Esophagus muscularis mucosa (tissue), 4 donors: Measurements from ENCODE around the gene CBFB. TPM values are rescaled to one million over a fixed set of nuclear protein-coding genes. Genes with fewer than 3 reads are reported as not detected.

Source experiments
- DNase-seq: peaks from one replicate; pipeline ENCODE4 v3.0.0-alpha.2; 2017; ENCODE audit errors: extremely low spot score
- H3K27ac ChIP-seq, 4 donors: fragments of 200-600 bp; sonication (generic); replicated peaks in 1 of 4; 1 replicate in 3 of 4; 2 replicates in 1 of 4; pipeline ENCODE4 v1.5.1; 2016 to 2019; ENCODE audit warnings: mild to moderate bottlenecking in 1 of 4
- H3K27me3 ChIP-seq, 4 donors: fragments of 200-600 bp; sonication (generic); one replicate each; pipeline versions ENCODE4 v1.5.1 to v1.6.0; 2016 to 2019
- H3K36me3 ChIP-seq, 4 donors: fragments of 200-600 bp; sonication (generic); one replicate each; pipeline ENCODE4 v1.5.1; 2016 to 2019
- H3K4me1 ChIP-seq, 4 donors: fragments of 200-600 bp; sonication (generic); one replicate each; pipeline ENCODE4 v1.5.1; 2016 to 2019
- H3K4me3 ChIP-seq, 4 donors: fragments of 200-600 bp; sonication (generic); 1 replicate in 2 of 4; 2 replicates in 2 of 4; pipeline ENCODE4 v1.5.1; 2016 to 2019; ENCODE audit warnings: mild to moderate bottlenecking in 4 of 4, moderate library complexity in 1 of 4
- H3K9me3 ChIP-seq, 4 donors: fragments of 200-600 bp; sonication (generic); 1 replicate in 3 of 4; 2 replicates in 1 of 4; pipeline ENCODE4 v1.5.1; 2016 to 2019
- EP300 ChIP-seq: sonication (generic); formaldehyde crosslinking; IDR thresholded peaks from one replicate; pipeline ENCODE4 v1.6.1; 2017; ENCODE audit warnings: antibody characterized with exemption
- POLR2A ChIP-seq: fragments of 450-650 bp; IDR thresholded peaks from one replicate; pipeline ENCODE4 v1.6.1; 2017; ENCODE audit warnings: antibody characterized with exemption, moderate library complexity, mild to moderate bottlenecking, low read depth
- POLR2AphosphoS5 ChIP-seq, 2 donors: sonication (generic); formaldehyde crosslinking; IDR thresholded peaks; one replicate each; pipeline ENCODE4 v1.6.1; 2017; ENCODE audit warnings: antibody characterized with exemption in 2 of 2
- WGBS: methylation state at CpG from one replicate; pipeline ENCODE4 v1.1.5; 2018; 5-methylcytosine and 5-hydroxymethylcytosine counted together
- intact Hi-C: fragments of 100-400 bp; cut with DNase I; formaldehyde crosslinking; loops from one replicate; pipeline ENCODE4 v1.15.1; 2023
- total RNA-seq, 4 donors: library from RNA; depleted of rRNA; stranded (reverse); fragments of >200 nt; gene quantifications; one replicate each; pipeline versions ENCODE4 v1.1.0 to v1.2.1, GENCODE V29; 2016
- TF ChIP-seq, protein P1 (sequence below), 3 experiments: fragments of 200-600 bp in 2 of 3; fragments of 450-650 bp in 1 of 3; sonication (generic) in 2 of 3; IDR thresholded peaks; one replicate each; pipeline ENCODE4 v1.5.1; 2017 to 2019; ENCODE audit warnings: antibody characterized with exemption in 3 of 3, mild to moderate bottlenecking in 2 of 3, moderate library complexity in 1 of 3

CBFB gene
- total RNA-seq, 4 donors from 2014 or later, result 20.6 to 39.8 (median 30.6) TPM

DNA sequence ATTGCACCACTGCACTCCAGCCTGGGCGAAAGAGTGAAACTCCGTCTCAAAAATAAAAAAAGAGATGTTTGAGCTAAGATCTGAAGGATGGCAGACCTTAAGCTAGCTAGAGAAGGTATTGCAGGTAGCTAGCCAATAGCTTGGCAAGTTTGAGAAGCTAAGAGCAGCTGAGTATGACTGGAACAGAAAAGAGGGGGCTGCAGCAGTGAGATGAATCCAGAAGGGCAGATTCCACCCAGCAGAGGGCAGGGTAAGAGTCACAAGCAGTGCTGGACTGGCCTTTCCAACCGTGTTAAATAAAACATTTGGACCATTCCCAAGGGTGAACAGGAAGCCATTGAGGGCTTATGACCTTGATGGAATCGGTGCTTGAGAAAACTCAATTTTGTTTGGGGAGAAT is 75.1 kb downstream of the CBFB start:
- Histone ChIP-seq H3K9me3 (no peaks in the 10 kb centered on the region), H3K4me1 (peaks cover 0 to 4% (median 3%) of the 10 kb centered on the region in 4 donors), H3K36me3 (peaks cover 0 to 25% (median 4%) of the 10 kb centered on the region in 4 donors), H3K4me3 (no peak overlapping the region), H3K27ac (no peak overlapping the region), H3K27me3 (no peaks in the 10 kb centered on the region)
- DNase-seq, result no peak
- WGBS, result 53% methylated on average over 4 of the region's 4 CpGs
- TF ChIP-seq, protein P1, sequence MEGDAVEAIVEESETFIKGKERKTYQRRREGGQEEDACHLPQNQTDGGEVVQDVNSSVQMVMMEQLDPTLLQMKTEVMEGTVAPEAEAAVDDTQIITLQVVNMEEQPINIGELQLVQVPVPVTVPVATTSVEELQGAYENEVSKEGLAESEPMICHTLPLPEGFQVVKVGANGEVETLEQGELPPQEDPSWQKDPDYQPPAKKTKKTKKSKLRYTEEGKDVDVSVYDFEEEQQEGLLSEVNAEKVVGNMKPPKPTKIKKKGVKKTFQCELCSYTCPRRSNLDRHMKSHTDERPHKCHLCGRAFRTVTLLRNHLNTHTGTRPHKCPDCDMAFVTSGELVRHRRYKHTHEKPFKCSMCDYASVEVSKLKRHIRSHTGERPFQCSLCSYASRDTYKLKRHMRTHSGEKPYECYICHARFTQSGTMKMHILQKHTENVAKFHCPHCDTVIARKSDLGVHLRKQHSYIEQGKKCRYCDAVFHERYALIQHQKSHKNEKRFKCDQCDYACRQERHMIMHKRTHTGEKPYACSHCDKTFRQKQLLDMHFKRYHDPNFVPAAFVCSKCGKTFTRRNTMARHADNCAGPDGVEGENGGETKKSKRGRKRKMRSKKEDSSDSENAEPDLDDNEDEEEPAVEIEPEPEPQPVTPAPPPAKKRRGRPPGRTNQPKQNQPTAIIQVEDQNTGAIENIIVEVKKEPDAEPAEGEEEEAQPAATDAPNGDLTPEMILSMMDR (IDR thresholded peaks at IDR 0.05), result peak in 1 of 3 experiments; percentile 25
- TF ChIP-seq POLR2AphosphoS5 (IDR thresholded peaks at IDR 0.05), result no peak
- no peak for TF ChIP-seq EP300
- TF ChIP-seq POLR2A, result no peak
- intact Hi-C loops, result no loop called here

- peaks cover 0 to 9% (median 7%) of the 10 kb centered on the region in 4 donors for H3K4me1 ChIP-seq
- H3K27ac ChIP-seq, result no peak overlapping the region
- no peaks in the 10 kb centered on the region for H3K9me3 ChIP-seq
- H3K27me3 ChIP-seq, result no peaks in the 10 kb centered on the region
- DNase-seq, result no peak
- TF ChIP-seq, protein P1 (IDR thresholded peaks at IDR 0.05), result no peak
- no peak for TF ChIP-seq POLR2A
- no peak for TF ChIP-seq POLR2AphosphoS5 (IDR thresholded peaks at IDR 0.05)
- TF ChIP-seq EP300, result no peak
- intact Hi-C loops, result loop anchor here (5.0 kb wide), 2 partner anchors 78 to 128 kb away; partner anchors contain the start of gene CBFB
- peaks cover 0 to 17% (median under 1%) of the 10 kb centered on the region in 4 donors for H3K36me3 ChIP-seq
- WGBS, result 86% methylated on average over 6 of the region's 6 CpGs
- H3K4me3 ChIP-seq, result no peak overlapping the region
Observed at GRCh38 chr16:67104845-67105244, 75.9 kb downstream of the CBFB start.

- Histone ChIP-seq H3K27me3 (no peaks in the 10 kb centered on the region), H3K9me3 (no peaks in the 10 kb centered on the region), H3K4me3 (no peak overlapping the region), H3K27ac (no peak overlapping the region), H3K4me1 (peaks cover under 1 to 10% (median 9%) of the 10 kb centered on the region in 4 donors), H3K36me3 (peaks cover 0 to 13% (median 0%) of the 10 kb centered on the region in 4 donors)
- WGBS, result 74% methylated on average over 2 of the region's 2 CpGs
- intact Hi-C loops, result loop anchor here (5.0 kb wide), 2 partner anchors 78 to 128 kb away; partner anchors contain the start of gene CBFB
- DNase-seq, result no peak
- TF ChIP-seq POLR2A (no peak), EP300 (no peak), POLR2AphosphoS5 (IDR thresholded peaks at IDR 0.05) (no peak)
- TF ChIP-seq, protein P1 (IDR thresholded peaks at IDR 0.05), result no peak
Observed at GRCh38 chr16:67105246-67105645, 76.3 kb downstream of the CBFB start.

- Histone ChIP-seq H3K27ac (no peak overlapping the region), H3K36me3 (peaks cover 0 to 9% (median 0%) of the 10 kb centered on the region in 4 donors), H3K4me3 (no peak overlapping the region), H3K9me3 (no peaks in the 10 kb centered on the region), H3K4me1 (peaks cover 7 to 17% (median 15%) of the 10 kb centered on the region in 4 donors), H3K27me3 (no peaks in the 10 kb centered on the region)
- TF ChIP-seq EP300, result no peak
- no peak for TF ChIP-seq POLR2A
- TF ChIP-seq POLR2AphosphoS5 (IDR thresholded peaks at IDR 0.05), result no peak
- TF ChIP-seq, protein P1 (IDR thresholded peaks at IDR 0.05), result no peak
- WGBS, result 63% methylated on average over 5 of the region's 5 CpGs
- intact Hi-C loops, result loop anchor here (5.0 kb wide), 2 partner anchors 79 to 129 kb away; partner anchors contain the start of gene CBFB
- DNase-seq, result no peak
Observed at GRCh38 chr16:67105881-67106280, 76.9 kb downstream of the CBFB start.

GRCh38 chr16:67108489-67108888 is 79.5 kb downstream of the CBFB start:
- Histone ChIP-seq H3K9me3 (no peaks in the 10 kb centered on the region), H3K27ac (no peak overlapping the region), H3K4me1 (peaks cover 13 to 37% (median 30%) of the 10 kb centered on the region in 4 donors), H3K4me3 (no peak overlapping the region), H3K36me3 (peaks cover 0 to under 1% (median 0%) of the 10 kb centered on the region in 4 donors), H3K27me3 (no peaks in the 10 kb centered on the region)
- 100% methylated on average over 6 of the region's 6 CpGs for WGBS
- intact Hi-C loops, result loop anchor here (5.0 kb wide), 2 partner anchors 81 to 131 kb away; partner anchors contain the start of gene CBFB
- no peak for DNase-seq
- TF ChIP-seq EP300, result no peak
- TF ChIP-seq, protein P1 (IDR thresholded peaks at IDR 0.05), result no peak
- no peak for TF ChIP-seq POLR2AphosphoS5 (IDR thresholded peaks at IDR 0.05)
- no peak for TF ChIP-seq POLR2A
